IMR-90 (cell line): Measurements from ENCODE around the gene NXNL2. TPM values are rescaled to one million over a fixed set of nuclear protein-coding genes. Genes with fewer than 3 reads are reported as not detected.
A peak's percentile ranks its signal among the peaks of the same experiment; 100 is the strongest.

ENCODE experiments used
- BHLHE40 ChIP-seq: fragments of 150-350 bp; IDR thresholded peaks from 2 replicates; pipeline ENCODE4 v1.6.1; 2016; ENCODE audit warnings: mild to moderate bottlenecking, low read depth, low read length
- CEBPB ChIP-seq: IDR thresholded peaks from 2 replicates; pipeline ENCODE4 v1.6.1; 2012; ENCODE audit warnings: low read depth, low read length, improper control_type of control experiment
- FOS ChIP-seq: fragments of 150-350 bp; IDR thresholded peaks from 2 replicates; pipeline ENCODE4 v1.6.1; 2016; ENCODE audit warnings: low read depth, low read length
- POLR2A ChIP-seq: IDR thresholded peaks from 2 replicates; pipeline ENCODE4 v1.6.1; 2012; ENCODE audit warnings: mild to moderate bottlenecking, low read depth, low read length
- RAD21 ChIP-seq: IDR thresholded peaks from 2 replicates; pipeline ENCODE4 v1.6.1; 2012; ENCODE audit warnings: low read length, improper control_type of control experiment
- polyA plus RNA-seq, 3 experiments: library from polyadenylated mRNA; depleted of rRNA; stranded (reverse); fragments of >200 nt; gene quantifications; 2 replicates each; pipeline ENCODE4 v1.2.3, GENCODE V29; 2012; ENCODE audit warnings: low replicate concordance in 1 of 3
- total RNA-seq: library from RNA; depleted of rRNA; stranded (reverse); fragments of >200 nt; gene quantifications from 2 replicates; pipeline ENCODE4 v1.2.3, GENCODE V29; 2012

The NXNL2 gene
- total and polyA plus RNA-seq, 2 of the 4 experiments (the other 2 are of a cell fraction), result 3.2 to 6.4 TPM

DNA sequence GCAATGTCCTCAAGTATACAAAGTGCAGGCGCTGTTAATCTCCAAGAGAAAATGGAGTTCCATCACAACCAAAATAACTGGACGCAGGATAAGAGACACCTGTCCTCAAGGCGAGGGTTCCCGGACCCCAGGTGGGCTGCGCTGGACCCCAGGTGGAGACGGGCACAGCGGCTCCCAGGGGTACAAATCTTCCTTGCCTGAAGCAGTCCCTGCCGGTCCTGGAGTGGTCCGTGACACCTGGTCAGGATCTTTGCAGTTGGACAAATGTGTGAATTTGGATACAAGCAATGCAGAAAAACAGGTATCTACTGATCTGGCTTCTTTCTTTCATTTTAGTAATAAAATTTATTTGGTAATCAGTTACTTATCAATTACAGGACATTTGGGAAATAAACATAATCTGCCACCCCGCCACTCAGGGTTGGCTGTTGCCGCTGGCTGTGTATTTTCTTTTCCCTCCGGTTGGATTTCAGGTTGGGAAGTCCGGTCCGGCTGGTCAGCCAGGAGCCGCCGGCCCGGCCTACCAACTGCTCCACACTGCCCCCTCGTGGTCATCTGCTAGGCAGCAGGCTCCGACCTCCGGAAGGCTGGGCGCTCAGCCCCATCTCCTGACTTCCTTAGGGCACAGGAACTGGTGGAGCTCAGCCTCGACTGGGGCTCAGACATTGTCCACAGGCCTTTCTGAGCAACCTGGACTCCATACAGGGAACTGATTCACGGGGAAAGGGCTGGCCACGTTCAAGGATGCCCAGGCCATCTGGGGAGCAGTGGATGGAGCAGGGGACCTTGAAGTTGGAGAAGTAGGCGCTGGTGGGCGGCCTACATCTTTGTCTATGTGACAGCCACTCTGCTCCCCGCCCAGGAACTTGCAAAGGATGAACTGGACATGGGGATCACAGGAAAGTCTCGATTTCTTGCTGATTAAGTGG lies 43.4 kb downstream of the NXNL2 start (continued):
- no peak for TF ChIP-seq CEBPB
- TF ChIP-seq POLR2A, result no peak
- peak; percentile 95 for TF ChIP-seq RAD21
- no peak for TF ChIP-seq BHLHE40
- TF ChIP-seq FOS, result no peak
